Parathyroid adenoma (tissue), 2 donors: ENCODE measurements around the gene BIN2.

Experiments
- H2AFZ ChIP-seq: fragments of 300-600 bp; sonication (generic); one replicate; pipeline ENCODE4 v1.7.0; 2017; ENCODE audit warnings: antibody characterized with exemption, mild to moderate bottlenecking
- H3K27ac ChIP-seq: fragments of 300-600 bp; sonication (generic); one replicate; pipeline ENCODE4 v1.7.0; 2017
- H3K27me3 ChIP-seq: fragments of 300-600 bp; sonication (generic); one replicate; pipeline ENCODE4 v1.7.0; 2017; ENCODE audit warnings: low read length; ENCODE audit not compliant: control insufficient read depth, insufficient read depth
- H3K36me3 ChIP-seq: fragments of 300-600 bp; sonication (generic); one replicate; pipeline ENCODE4 v1.7.0; 2017; ENCODE audit warnings: low read length; ENCODE audit not compliant: control insufficient read depth, insufficient read depth
- H3K4me1 ChIP-seq: fragments of 300-600 bp; sonication (generic); one replicate; pipeline ENCODE4 v1.7.0; 2017; ENCODE audit warnings: control low read depth
- H3K4me2 ChIP-seq: fragments of 300-600 bp; sonication (generic); one replicate; pipeline ENCODE4 v1.7.0; 2017; ENCODE audit warnings: low read length
- H3K4me3 ChIP-seq: fragments of 300-600 bp; sonication (generic); one replicate; pipeline ENCODE4 v1.7.0; 2017; ENCODE audit warnings: low read depth, low read length
- H3K79me2 ChIP-seq: fragments of 300-600 bp; sonication (generic); one replicate; pipeline ENCODE4 v1.7.0; 2017; ENCODE audit warnings: control low read depth
- H3K9ac ChIP-seq: fragments of 300-600 bp; sonication (generic); one replicate; pipeline ENCODE4 v1.7.0; 2017; ENCODE audit warnings: mild to moderate bottlenecking
- H3K9me3 ChIP-seq: fragments of 300-600 bp; sonication (generic); one replicate; pipeline ENCODE4 v1.7.0; 2017; ENCODE audit warnings: low read length; ENCODE audit not compliant: control insufficient read depth
- TF ChIP-seq, protein P1 (sequence below): fragments of 300-600 bp; sonication (generic); IDR thresholded peaks from one replicate; pipeline ENCODE4 v1.7.0; 2017; ENCODE audit warnings: antibody characterized with exemption, mild to moderate bottlenecking
- donor health status: primary hyperparathyroidism.

Gene BIN2

GRCh38 chr12:51270067-51270950, 53.7 kb downstream of the BIN2 start, which contains the start of gene SMAGP:
SMAGP (minus strand) TSS chr12:51270415; CDS start chr12:51269278, 1,137 bp downstream.
- Histone ChIP-seq H2AFZ (peak within 1 kb of the TSS; percentile 93), H3K36me3 (no peaks in the 10 kb centered on the region), H3K27me3 (no peaks in the 10 kb centered on the region), H3K9ac (no peak within 1 kb of the TSS), H3K4me1 (peaks cover 4% of the 10 kb centered on the region), H3K27ac (peak within 1 kb of the TSS; percentile 34), H3K4me3 (peak within 1 kb of the TSS; percentile 60), H3K79me2 (no peaks in the 10 kb centered on the region), H3K4me2 (peak within 1 kb of the TSS; percentile 79), H3K9me3 (no peaks in the 10 kb centered on the region)
- TF ChIP-seq, protein P1, sequence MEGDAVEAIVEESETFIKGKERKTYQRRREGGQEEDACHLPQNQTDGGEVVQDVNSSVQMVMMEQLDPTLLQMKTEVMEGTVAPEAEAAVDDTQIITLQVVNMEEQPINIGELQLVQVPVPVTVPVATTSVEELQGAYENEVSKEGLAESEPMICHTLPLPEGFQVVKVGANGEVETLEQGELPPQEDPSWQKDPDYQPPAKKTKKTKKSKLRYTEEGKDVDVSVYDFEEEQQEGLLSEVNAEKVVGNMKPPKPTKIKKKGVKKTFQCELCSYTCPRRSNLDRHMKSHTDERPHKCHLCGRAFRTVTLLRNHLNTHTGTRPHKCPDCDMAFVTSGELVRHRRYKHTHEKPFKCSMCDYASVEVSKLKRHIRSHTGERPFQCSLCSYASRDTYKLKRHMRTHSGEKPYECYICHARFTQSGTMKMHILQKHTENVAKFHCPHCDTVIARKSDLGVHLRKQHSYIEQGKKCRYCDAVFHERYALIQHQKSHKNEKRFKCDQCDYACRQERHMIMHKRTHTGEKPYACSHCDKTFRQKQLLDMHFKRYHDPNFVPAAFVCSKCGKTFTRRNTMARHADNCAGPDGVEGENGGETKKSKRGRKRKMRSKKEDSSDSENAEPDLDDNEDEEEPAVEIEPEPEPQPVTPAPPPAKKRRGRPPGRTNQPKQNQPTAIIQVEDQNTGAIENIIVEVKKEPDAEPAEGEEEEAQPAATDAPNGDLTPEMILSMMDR = no peak

DNA sequence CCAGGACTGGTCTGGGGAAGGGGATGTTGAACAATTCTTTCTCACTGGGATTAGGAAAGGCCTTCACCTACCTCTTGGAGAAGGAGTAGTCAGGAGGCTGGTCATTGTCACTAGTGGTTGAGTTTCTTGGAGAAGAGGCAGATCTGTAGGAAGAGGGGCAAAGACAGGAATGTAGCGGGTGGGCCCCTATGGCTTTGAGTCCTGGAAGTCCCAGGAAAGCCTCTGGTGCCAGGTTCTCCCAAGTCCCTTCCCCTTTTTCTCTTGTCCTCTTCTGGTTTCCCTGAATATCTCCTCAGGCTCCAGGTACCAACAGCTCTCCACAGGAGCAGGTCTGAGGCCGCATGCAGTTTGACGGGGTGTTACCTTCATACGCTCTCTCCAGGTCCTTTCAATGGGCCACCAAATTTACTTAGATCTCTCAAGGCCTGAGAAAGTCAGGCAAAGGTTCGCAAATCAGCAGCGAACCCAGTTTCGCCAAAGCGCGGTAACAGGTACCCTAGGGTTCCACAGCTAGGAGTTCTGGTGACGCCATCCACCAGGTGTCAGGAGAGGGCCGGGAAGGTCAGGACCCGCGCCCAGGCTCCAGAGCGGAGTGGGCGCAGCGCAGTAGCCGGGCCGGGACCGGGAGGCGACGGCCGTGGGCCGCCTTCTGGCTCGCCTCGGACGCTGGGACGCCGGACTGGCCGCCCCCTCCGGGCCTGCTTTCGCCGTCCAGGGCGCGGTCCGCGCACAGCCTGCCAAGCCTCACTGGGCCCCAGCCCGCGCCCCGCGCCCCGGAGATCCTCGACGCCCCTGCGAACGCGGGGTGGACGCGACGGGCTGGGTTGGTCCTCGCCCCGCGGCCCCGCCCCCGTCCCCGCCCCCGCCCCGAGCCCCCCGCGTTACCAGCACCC, 54.6 kb downstream of the BIN2 start:
- Histone ChIP-seq H3K27me3 (no peaks in the 10 kb centered on the region), H3K4me1 (peaks cover 4% of the 10 kb centered on the region), H3K36me3 (no peaks in the 10 kb centered on the region), H3K27ac (peak overlapping the region; percentile 1), H2AFZ (peak overlapping the region; percentile 93), H3K4me2 (peak overlapping the region; percentile 39), H3K9me3 (no peaks in the 10 kb centered on the region), H3K4me3 (peak overlapping the region; percentile 60), H3K9ac (no peak overlapping the region), H3K79me2 (no peaks in the 10 kb centered on the region)
- TF ChIP-seq, protein P1 = peak; percentile 43

- H3K4me1 ChIP-seq = peaks cover 2% of the 10 kb centered on the region
- TF ChIP-seq, protein P1 = no peak
- no peaks in the 10 kb centered on the region for H3K36me3 ChIP-seq
- H3K79me2 ChIP-seq = no peaks in the 10 kb centered on the region
- H3K9me3 ChIP-seq = no peaks in the 10 kb centered on the region
- H2AFZ ChIP-seq = no peak overlapping the region
- H3K27me3 ChIP-seq = no peaks in the 10 kb centered on the region
- H3K4me3 ChIP-seq = no peak overlapping the region
- H3K27ac ChIP-seq = no peak overlapping the region
- no peak overlapping the region for H3K9ac ChIP-seq
- H3K4me2 ChIP-seq = no peak overlapping the region
Measured at GRCh38 chr12:51265024-51265423, 59.0 kb downstream of the BIN2 start.

GRCh38 chr12:51264297-51264696, 59.7 kb downstream of the BIN2 start:
- no peaks in the 10 kb centered on the region for H3K9me3 ChIP-seq
- no peaks in the 10 kb centered on the region for H3K27me3 ChIP-seq
- H3K4me1 ChIP-seq = peaks cover 2% of the 10 kb centered on the region
- H3K9ac ChIP-seq = no peak overlapping the region
- TF ChIP-seq, protein P1 = no peak
- no peaks in the 10 kb centered on the region for H3K79me2 ChIP-seq
- H3K36me3 ChIP-seq = no peaks in the 10 kb centered on the region
- no peak overlapping the region for H3K27ac ChIP-seq
- H3K4me3 ChIP-seq = no peak overlapping the region
- H2AFZ ChIP-seq = no peak overlapping the region
- H3K4me2 ChIP-seq = no peak overlapping the region
